IPS-18a (cell line): ENCODE results near the gene NCAM1.

Experiments
- H3K27ac ChIP-seq: one replicate; pipeline ENCODE4 v1.5.1; 2013; ENCODE audit warnings: low read length
- H3K27me3 ChIP-seq: one replicate; pipeline ENCODE4 v1.6.1; 2013; ENCODE audit warnings: mild to moderate bottlenecking, low read length; ENCODE audit not compliant: control insufficient read depth, insufficient read depth
- H3K36me3 ChIP-seq: one replicate; pipeline ENCODE4 v1.6.1; 2013; ENCODE audit warnings: low read depth, low read length; ENCODE audit not compliant: control insufficient read depth
- H3K4me1 ChIP-seq: one replicate; pipeline ENCODE4 v1.6.1; 2013; ENCODE audit warnings: low read depth, low read length; ENCODE audit not compliant: control insufficient read depth
- H3K4me3 ChIP-seq: one replicate; pipeline ENCODE4 v1.5.1; 2013; ENCODE audit warnings: low read length
- H3K9ac ChIP-seq: one replicate; pipeline ENCODE4 v1.6.1; 2013; ENCODE audit warnings: mild to moderate bottlenecking, low read length, moderate library complexity
- H3K9me3 ChIP-seq: one replicate; pipeline ENCODE4 v1.6.1; 2013; ENCODE audit warnings: low read depth, low read length; ENCODE audit not compliant: control insufficient read depth

NCAM1 gene

GRCh38 chr11:112999520-112999919, 38.3 kb downstream of the NCAM1 start:
- H3K9me3 ChIP-seq, result no peaks in the 10 kb centered on the region
- no peaks in the 10 kb centered on the region for H3K27me3 ChIP-seq
- H3K4me1 ChIP-seq, result peaks cover 12% of the 10 kb centered on the region
- no peak overlapping the region for H3K9ac ChIP-seq
- H3K36me3 ChIP-seq, result no peaks in the 10 kb centered on the region
- H3K27ac ChIP-seq, result no peak overlapping the region
- H3K4me3 ChIP-seq, result no peak overlapping the region

- peaks cover 12% of the 10 kb centered on the region for H3K4me1 ChIP-seq
- no peak overlapping the region for H3K27ac ChIP-seq
- H3K36me3 ChIP-seq, result no peaks in the 10 kb centered on the region
- H3K9me3 ChIP-seq, result no peaks in the 10 kb centered on the region
- H3K9ac ChIP-seq, result no peak overlapping the region
- H3K27me3 ChIP-seq, result no peaks in the 10 kb centered on the region
- H3K4me3 ChIP-seq, result no peak overlapping the region
Measured at GRCh38 chr11:113001709-113002108, 40.5 kb downstream of the NCAM1 start.

- H3K4me3 ChIP-seq, result no peak overlapping the region
- no peaks in the 10 kb centered on the region for H3K9me3 ChIP-seq
- no peaks in the 10 kb centered on the region for H3K27me3 ChIP-seq
- H3K9ac ChIP-seq, result no peak overlapping the region
- no peaks in the 10 kb centered on the region for H3K4me1 ChIP-seq
- H3K36me3 ChIP-seq, result no peaks in the 10 kb centered on the region
- H3K27ac ChIP-seq, result no peak overlapping the region
Measured at GRCh38 chr11:113006896-113007445, 45.8 kb downstream of the NCAM1 start.

GRCh38 chr11:113014262-113015097, 53.3 kb downstream of the NCAM1 start:
- no peaks in the 10 kb centered on the region for H3K9me3 ChIP-seq
- H3K4me3 ChIP-seq, result no peak overlapping the region
- H3K27ac ChIP-seq, result no peak overlapping the region
- H3K9ac ChIP-seq, result no peak overlapping the region
- H3K36me3 ChIP-seq, result no peaks in the 10 kb centered on the region
- H3K4me1 ChIP-seq, result no peaks in the 10 kb centered on the region
- no peaks in the 10 kb centered on the region for H3K27me3 ChIP-seq

- Histone ChIP-seq H3K27ac (no peak overlapping the region), H3K27me3 (no peaks in the 10 kb centered on the region), H3K4me3 (no peak overlapping the region), H3K9me3 (no peaks in the 10 kb centered on the region), H3K36me3 (no peaks in the 10 kb centered on the region), H3K4me1 (no peaks in the 10 kb centered on the region), H3K9ac (no peak overlapping the region)
Measured at GRCh38 chr11:113015098-113015455, 53.9 kb downstream of the NCAM1 start.

- H3K9me3 ChIP-seq, result no peaks in the 10 kb centered on the region
- H3K4me1 ChIP-seq, result no peaks in the 10 kb centered on the region
- no peaks in the 10 kb centered on the region for H3K36me3 ChIP-seq
- H3K4me3 ChIP-seq, result no peak overlapping the region
- H3K9ac ChIP-seq, result no peak overlapping the region
- H3K27me3 ChIP-seq, result no peaks in the 10 kb centered on the region
- no peak overlapping the region for H3K27ac ChIP-seq
Measured at GRCh38 chr11:113016905-113017304, 55.7 kb downstream of the NCAM1 start.

GRCh38 chr11:113018913-113019312, 57.7 kb downstream of the NCAM1 start:
- Histone ChIP-seq H3K9me3 (no peaks in the 10 kb centered on the region), H3K27me3 (no peaks in the 10 kb centered on the region), H3K4me3 (no peak overlapping the region), H3K36me3 (no peaks in the 10 kb centered on the region), H3K27ac (no peak overlapping the region), H3K9ac (no peak overlapping the region), H3K4me1 (no peaks in the 10 kb centered on the region)

GRCh38 chr11:113019711-113020110, 58.5 kb downstream of the NCAM1 start:
- Histone ChIP-seq H3K27ac (no peak overlapping the region), H3K27me3 (no peaks in the 10 kb centered on the region), H3K9me3 (no peaks in the 10 kb centered on the region), H3K4me1 (no peaks in the 10 kb centered on the region), H3K36me3 (no peaks in the 10 kb centered on the region), H3K4me3 (no peak overlapping the region), H3K9ac (no peak overlapping the region)

GRCh38 chr11:113021111-113021510, 59.9 kb downstream of the NCAM1 start:
- no peak overlapping the region for H3K27ac ChIP-seq
- H3K4me3 ChIP-seq, result no peak overlapping the region
- no peaks in the 10 kb centered on the region for H3K4me1 ChIP-seq
- no peaks in the 10 kb centered on the region for H3K27me3 ChIP-seq
- H3K9me3 ChIP-seq, result no peaks in the 10 kb centered on the region
- no peaks in the 10 kb centered on the region for H3K36me3 ChIP-seq
- H3K9ac ChIP-seq, result no peak overlapping the region

- Histone ChIP-seq H3K9ac (no peak overlapping the region), H3K27ac (no peak overlapping the region), H3K9me3 (no peaks in the 10 kb centered on the region), H3K4me3 (no peak overlapping the region), H3K27me3 (no peaks in the 10 kb centered on the region), H3K4me1 (no peaks in the 10 kb centered on the region), H3K36me3 (no peaks in the 10 kb centered on the region)
Measured at GRCh38 chr11:113022262-113022661, 61.0 kb downstream of the NCAM1 start.

- Histone ChIP-seq H3K9me3 (no peaks in the 10 kb centered on the region), H3K9ac (no peak overlapping the region), H3K4me1 (no peaks in the 10 kb centered on the region), H3K4me3 (no peak overlapping the region), H3K27ac (no peak overlapping the region), H3K27me3 (no peaks in the 10 kb centered on the region), H3K36me3 (no peaks in the 10 kb centered on the region)
Measured at GRCh38 chr11:113023228-113023627, 62.0 kb downstream of the NCAM1 start.

GRCh38 chr11:113023986-113024385, 62.8 kb downstream of the NCAM1 start:
- Histone ChIP-seq H3K4me3 (no peak overlapping the region), H3K4me1 (no peaks in the 10 kb centered on the region), H3K27ac (no peak overlapping the region), H3K36me3 (no peaks in the 10 kb centered on the region), H3K9me3 (no peaks in the 10 kb centered on the region), H3K9ac (no peak overlapping the region), H3K27me3 (no peaks in the 10 kb centered on the region)
